Pulmonary artery endothelial cell (primary cell): ENCODE data around the gene C2orf76. TPM values are rescaled to one million over a fixed set of nuclear protein-coding genes. Genes with fewer than 3 reads are reported as not detected.
"Not testable (repeated sequence)": the region's sequence is repeated elsewhere in the genome, so short reads cannot be mapped to it uniquely, and the experiment has no call there.

Experiments
- DNase-seq: peaks from one replicate; pipeline ENCODE4 v3.0.0-alpha.2; 2011; ENCODE audit warnings: low read depth, low spot score
- total RNA-seq: library from RNA; depleted of rRNA; stranded (reverse); fragments of >200 nt; gene quantifications from 2 replicates; pipeline ENCODE4 v1.2.3, GENCODE V29; 2014

C2orf76 gene
- total RNA-seq, 1 donor from 2014 or later, result 10.4 TPM

GRCh38 chr2:119377294-119377992 is 10.8 kb upstream of the C2orf76 start:
- DNase-seq, result no peak

- no peak for DNase-seq
Measured at GRCh38 chr2:119376810-119377209, 10.2 kb upstream of the C2orf76 start.

GRCh38 chr2:119376406-119376805 is 9.8 kb upstream of the C2orf76 start:
- not testable (repeated sequence) for DNase-seq

GRCh38 chr2:119373907-119374745 is 7.5 kb upstream of the C2orf76 start:
- not testable (repeated sequence) for DNase-seq

- no peak for DNase-seq
Measured at GRCh38 chr2:119372778-119373568, 6.3 kb upstream of the C2orf76 start.

GRCh38 chr2:119371111-119371510 is 4.5 kb upstream of the C2orf76 start:
- no peak for DNase-seq

- no peak for DNase-seq
Measured at GRCh38 chr2:119369845-119370244, 3.2 kb upstream of the C2orf76 start.

GRCh38 chr2:119367472-119368099 is 952 bp upstream of the C2orf76 start:
- no peak for DNase-seq

- DNase-seq, result no peak
Measured at GRCh38 chr2:119366161-119366648, 429 bp downstream of the C2orf76 start.

- DNase-seq, result no peak
Measured at GRCh38 chr2:119365436-119365835, 1.2 kb downstream of the C2orf76 start.

GRCh38 chr2:119364798-119365197 is 1.8 kb downstream of the C2orf76 start:
- no peak for DNase-seq

GRCh38 chr2:119360423-119360966 is 6.1 kb downstream of the C2orf76 start:
- no peak for DNase-seq

- DNase-seq, result no peak
Measured at GRCh38 chr2:119359774-119360173, 6.9 kb downstream of the C2orf76 start.

GRCh38 chr2:119354860-119355259 is 11.8 kb downstream of the C2orf76 start:
- DNase-seq, result no peak

GRCh38 chr2:119352357-119352756 is 14.3 kb downstream of the C2orf76 start:
- no peak for DNase-seq

- no peak for DNase-seq
Measured at GRCh38 chr2:119350311-119350998, 16.2 kb downstream of the C2orf76 start.

- no peak for DNase-seq
Measured at GRCh38 chr2:119349289-119349688, 17.3 kb downstream of the C2orf76 start.

GRCh38 chr2:119341684-119342083 is 24.9 kb downstream of the C2orf76 start:
- no peak for DNase-seq

GRCh38 chr2:119339562-119339923 is 27.1 kb downstream of the C2orf76 start:
- DNase-seq, result no peak

GRCh38 chr2:119338826-119339561 is 27.6 kb downstream of the C2orf76 start:
- DNase-seq, result no peak
